Adrenal gland (tissue), 5 donors: Measurements from ENCODE around the gene IMPG2.

Experiments used
- CTCF ChIP-seq, 6 experiments: fragments of 450-650 bp in 4 of 6; fragments of 200-600 bp in 2 of 6; sonication (generic) in 1 of 6; IDR thresholded peaks; 1 replicate in 5 of 6; 2 replicates in 1 of 6; pipeline versions ENCODE4 v1.5.1 to v1.8.0; 2016 to 2021; ENCODE audit warnings: antibody characterized with exemption in 6 of 6, mild to moderate bottlenecking in 2 of 6, moderate library complexity in 1 of 6
- POLR2A ChIP-seq, 2 donors: fragments of 450-650 bp; IDR thresholded peaks; one replicate each; pipeline ENCODE4 v1.6.1; 2017; ENCODE audit warnings: antibody characterized with exemption in 2 of 2, mild to moderate bottlenecking in 2 of 2, moderate library complexity in 1 of 2
- donor health status: DM: no; HTN: no; CAD: no.

DNA sequence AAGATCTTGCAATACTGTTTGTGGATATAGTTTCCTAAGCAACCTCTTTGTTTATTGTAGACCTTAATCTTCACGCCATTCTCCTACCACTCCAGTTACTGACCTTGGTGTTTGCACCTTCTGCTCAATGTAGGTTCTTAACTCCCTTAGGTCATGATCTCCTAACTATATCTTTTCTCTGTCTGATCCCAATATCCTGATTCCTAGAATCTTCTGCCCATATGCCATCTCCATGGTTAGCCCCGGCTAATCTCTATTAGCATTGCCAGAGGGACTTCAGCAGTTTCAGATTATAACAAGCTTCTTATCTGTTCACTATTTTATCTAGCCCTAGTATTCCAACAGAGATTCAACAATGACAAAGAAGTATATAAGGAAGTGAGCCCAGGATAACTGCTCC, 64.9 kb downstream of the IMPG2 start:
- TF ChIP-seq CTCF (IDR thresholded peaks at IDR 0.05), result no peak
- TF ChIP-seq POLR2A (IDR thresholded peaks at IDR 0.05), result no peak
